SU-DHL-6 (cell line): ENCODE results near the gene SNCG.

ENCODE experiments used
- CTCF ChIP-seq: fragments of 200-600 bp; sonication (generic); IDR thresholded peaks from one replicate; pipeline ENCODE4 v1.5.1; 2017; ENCODE audit warnings: antibody characterized with exemption, mild to moderate bottlenecking, low read length, moderate library complexity; ENCODE audit not compliant: insufficient read depth, poor library complexity, severe bottlenecking
- EZH2phosphoT487 ChIP-seq: fragments of 200-600 bp; sonication (generic), shearing (Covaris generic); conservative IDR thresholded peaks from 2 replicates; pipeline ENCODE4 v1.6.1; 2018; ENCODE audit warnings: mild to moderate bottlenecking, antibody characterized with exemption, low read length, moderate library complexity, mixed read lengths

GRCh38 chr10:86922553-86922961, 35.8 kb upstream of the SNCG start:
- no peak for TF ChIP-seq CTCF
- no peak for TF ChIP-seq EZH2phosphoT487
